ENCODE data around the gene FOXRED2.
"Not testable (repeated sequence)": the region's sequence is repeated elsewhere in the genome, so short reads cannot be mapped to it uniquely, and the experiment has no call there.

The FOXRED2 gene

DNA sequence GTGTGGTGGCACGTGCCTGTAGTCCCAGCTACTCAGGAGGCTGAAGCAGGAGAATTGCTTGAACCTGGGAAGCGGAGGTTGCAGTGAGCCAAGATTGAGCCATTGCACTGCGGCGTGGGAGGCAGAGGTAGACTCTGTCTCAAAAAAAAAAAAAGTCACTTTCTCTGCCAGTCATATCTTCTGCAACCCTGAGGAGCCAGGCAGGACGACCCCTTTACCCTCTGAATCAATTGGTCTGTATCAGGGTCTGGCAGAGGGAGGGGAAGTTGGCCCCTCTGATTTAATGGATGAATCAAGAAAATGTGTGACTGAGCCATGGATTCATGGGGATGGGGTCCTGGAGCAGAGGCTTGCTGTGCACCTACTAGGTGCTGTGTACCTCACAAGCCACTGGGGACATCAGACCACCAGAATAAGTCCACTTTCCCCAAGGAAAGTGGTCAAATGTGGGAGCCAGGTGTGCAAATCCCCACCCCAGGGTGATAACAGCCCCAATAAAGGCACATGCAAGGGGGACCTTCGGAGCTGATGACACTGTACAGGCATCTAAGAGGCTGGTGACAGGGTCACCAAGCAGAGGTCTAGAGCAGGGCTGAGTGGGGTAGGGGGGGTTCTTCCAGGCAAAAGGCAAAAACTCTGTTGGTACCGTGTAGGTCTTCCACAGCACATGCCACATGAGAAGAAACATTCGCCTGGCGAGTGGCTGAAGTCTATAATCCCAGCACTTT lies 54.4 kb downstream of the FOXRED2 start:
- DNase-seq (ENCODE audit: low read depth in 3 of 3, low spot score in 1 of 3): no peak

DNA sequence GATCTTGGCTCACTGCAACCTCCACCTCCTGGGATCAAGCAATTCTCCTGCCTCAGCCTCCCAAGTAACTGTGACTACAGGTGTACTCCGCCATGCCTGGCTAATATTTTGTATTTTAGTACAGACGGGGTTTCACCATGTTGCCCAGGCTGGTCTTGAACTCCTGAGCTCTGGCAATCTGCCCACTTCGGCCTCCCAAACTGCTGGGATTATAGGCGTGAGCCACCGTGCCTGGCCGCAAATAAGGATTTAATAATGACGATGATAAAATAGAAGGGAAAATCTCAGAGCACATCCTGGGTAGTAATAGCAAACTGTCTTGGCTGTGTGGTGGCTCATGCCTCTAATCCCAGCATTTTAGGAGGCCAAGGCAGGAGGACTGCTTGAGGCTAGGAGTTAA lies 55.9 kb downstream of the FOXRED2 start:
- DNase-seq (ENCODE audit: low read depth in 3 of 3, low spot score in 1 of 3): not testable (repeated sequence)

DNA sequence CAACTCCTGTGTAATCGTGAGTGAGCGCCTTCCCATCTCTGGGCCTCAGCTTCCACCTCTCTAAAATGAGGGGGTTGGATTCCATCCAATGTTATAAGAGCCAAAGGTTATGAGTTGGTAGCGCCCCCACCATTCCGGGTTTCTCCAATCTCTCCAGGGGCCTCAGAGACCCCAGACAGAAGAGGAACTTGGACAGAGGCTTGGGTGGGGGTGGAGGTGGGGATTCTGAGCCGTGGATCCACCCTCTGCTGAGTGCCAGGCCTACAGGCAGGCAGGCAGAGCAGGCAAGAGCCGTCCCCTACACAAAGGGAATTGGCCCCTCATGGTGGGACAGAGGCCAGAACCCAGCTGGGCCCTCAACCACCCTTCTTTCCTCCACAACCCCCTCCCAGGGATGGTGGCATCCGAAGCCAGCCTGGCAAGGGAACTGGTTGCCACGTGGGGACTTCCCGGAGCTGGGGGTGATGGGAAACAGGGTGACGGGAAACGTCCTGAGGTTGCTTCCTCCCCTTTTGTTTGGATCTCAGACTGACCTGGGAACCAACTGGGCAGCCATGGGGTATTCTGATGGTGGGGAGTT lies 57.2 kb downstream of the FOXRED2 start:
- DNase-seq (ENCODE audit: low read depth in 3 of 3, low spot score in 1 of 3): no peak

GRCh38 chr22:36447632-36448031 lies 59.2 kb downstream of the FOXRED2 start:
- DNase-seq (ENCODE audit: low read depth in 3 of 3, low spot score in 1 of 3): no peak

GRCh38 chr22:36445158-36445668 lies 61.6 kb downstream of the FOXRED2 start:
- no peak for DNase-seq (ENCODE audit: low read depth in 3 of 3, low spot score in 1 of 3)

DNA sequence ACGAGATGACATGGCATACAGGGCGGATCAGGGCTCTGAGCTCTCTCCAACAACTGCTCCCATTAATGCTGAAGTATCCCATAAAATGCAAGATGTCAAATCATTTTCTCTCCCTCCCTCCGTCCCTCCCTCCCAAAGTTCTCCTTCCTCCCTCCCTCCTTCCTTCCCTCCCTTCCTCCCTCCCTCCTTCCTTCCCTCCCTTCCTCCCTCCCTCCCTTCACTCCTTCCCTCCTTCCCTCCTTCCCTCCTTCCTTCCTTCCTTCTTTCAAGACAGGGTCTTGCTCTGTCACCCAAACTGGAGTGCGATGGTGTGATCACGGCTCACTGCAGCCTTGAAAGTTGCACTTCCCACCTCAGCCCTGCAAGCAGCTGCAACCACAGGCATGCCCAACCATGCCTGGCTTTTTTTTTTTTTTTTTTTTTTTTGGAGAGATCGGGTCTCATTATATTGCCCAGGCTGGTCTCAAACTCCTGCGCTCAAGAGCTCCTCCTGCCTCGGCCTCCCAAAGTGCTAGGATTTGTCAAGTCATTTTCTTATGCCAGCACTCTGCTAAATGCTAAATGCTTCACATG lies 63.6 kb downstream of the FOXRED2 start:
- DNase-seq (ENCODE audit: low read depth in 3 of 3, low spot score in 1 of 3): no peak

- no peak for DNase-seq (ENCODE audit: low read depth in 3 of 3, low spot score in 1 of 3)
Observed at GRCh38 chr22:36442506-36443197, 64.2 kb downstream of the FOXRED2 start.

DNA sequence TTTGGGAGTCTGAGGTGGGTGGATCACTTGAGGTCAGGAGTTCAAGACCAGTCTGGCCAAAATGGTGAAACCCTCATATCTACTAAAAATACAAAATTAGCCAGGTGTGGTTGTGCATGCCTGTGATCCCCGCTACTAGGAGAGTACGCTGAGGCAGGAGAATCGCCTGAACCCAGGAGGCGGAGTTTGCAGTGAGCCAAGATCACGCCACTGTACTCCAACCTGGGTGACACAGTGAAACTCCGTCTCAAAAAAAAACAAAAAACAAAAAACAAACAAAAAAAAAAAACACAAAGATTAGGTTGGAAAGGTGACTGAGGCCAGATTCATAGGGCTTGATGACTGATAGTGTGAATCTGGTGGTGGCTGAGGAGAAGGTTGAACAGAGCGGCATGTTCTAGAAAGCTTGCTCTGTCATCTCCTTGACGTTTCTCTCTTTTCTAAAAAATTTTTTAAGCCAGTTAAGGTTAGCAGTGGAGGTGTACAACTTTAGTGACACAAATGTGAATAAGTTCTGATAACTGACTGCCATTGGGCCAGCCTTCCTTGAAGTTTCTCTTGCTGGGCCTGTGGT lies 66.3 kb downstream of the FOXRED2 start:
- DNase-seq (ENCODE audit: low read depth in 3 of 3, low spot score in 1 of 3): no peak

DNA sequence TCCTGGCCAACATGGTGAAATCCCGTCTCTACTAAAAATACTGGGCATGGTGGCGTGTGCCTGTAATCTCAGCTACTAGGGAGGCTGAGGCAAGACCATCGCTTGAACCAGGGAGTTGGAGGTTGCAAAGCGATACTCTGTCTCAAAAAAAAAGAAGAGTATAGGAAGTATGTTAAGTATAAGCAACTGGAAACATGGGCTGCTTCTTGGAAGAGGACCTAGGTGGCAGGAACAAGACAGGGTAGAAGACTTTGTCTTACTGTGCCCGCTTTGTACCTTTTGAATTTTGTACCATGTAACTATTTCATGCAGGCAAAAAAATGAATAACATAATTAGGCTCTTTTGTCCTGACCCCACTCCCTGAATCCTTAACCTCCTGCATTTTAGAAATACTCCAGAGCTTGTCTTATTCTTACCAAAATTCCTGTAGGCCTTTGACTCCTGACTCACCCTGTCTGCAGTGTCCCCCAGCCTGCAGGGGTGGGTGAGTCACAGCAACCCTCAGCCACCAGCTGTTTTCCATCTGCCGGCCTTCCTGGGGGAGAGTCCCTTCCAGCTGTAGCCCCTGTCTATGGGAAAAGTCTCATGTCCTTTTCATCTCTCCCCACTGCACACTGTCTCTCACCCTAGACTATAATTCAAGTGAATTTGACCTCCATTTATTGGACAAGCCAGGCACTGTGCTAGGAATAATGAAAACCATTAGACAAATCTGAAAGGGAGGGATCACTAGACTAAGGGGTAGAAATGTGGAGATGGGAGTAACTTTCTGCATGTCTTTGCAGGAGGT lies 67.2 kb downstream of the FOXRED2 start:
- no peak for DNase-seq (ENCODE audit: low read depth in 3 of 3, low spot score in 1 of 3)

Data from stimulated activated CD4-positive, alpha-beta T cell treated with anti-CD3 and anti-CD28 coated beads, TNF-alpha, amount 100 ng/mL, for 1 hour (primary cell).